Stimulated activated CD4-positive, alpha-beta T cell treated with anti-CD3 and anti-CD28 coated beads, Interleukin-15, amount 100 ng/mL, for 48 hours (primary cell): ENCODE data around the gene USPL1.
"Not testable (repeated sequence)": the region's sequence is repeated elsewhere in the genome, so short reads cannot be mapped to it uniquely, and the experiment has no call there.

Experiments
- DNase-seq, 2 donors: peaks; one replicate each; pipeline ENCODE4 v3.0.0-alpha.2; 2020; ENCODE audit warnings: low read depth in 2 of 2

USPL1 gene

GRCh38 chr13:30615866-30616541 lies 1.7 kb upstream of the USPL1 start:
- no peak for DNase-seq

GRCh38 chr13:30616927-30617314 lies 799 bp upstream of the USPL1 start:
- peak in 1 of 2 donors; percentile 17 for DNase-seq

GRCh38 chr13:30618186-30618929 lies 638 bp downstream of the USPL1 start:
- no peak for DNase-seq

- no peak for DNase-seq
Observed at GRCh38 chr13:30618930-30619279, 1.2 kb downstream of the USPL1 start.

- DNase-seq = no peak
Observed at GRCh38 chr13:30619731-30620130, 2.0 kb downstream of the USPL1 start.

- no peak for DNase-seq
Observed at GRCh38 chr13:30620941-30621340, 3.2 kb downstream of the USPL1 start.

GRCh38 chr13:30622551-30622950 lies 4.8 kb downstream of the USPL1 start:
- no peak for DNase-seq

- DNase-seq = no peak
Observed at GRCh38 chr13:30623392-30623791, 5.7 kb downstream of the USPL1 start.

- no peak for DNase-seq
Observed at GRCh38 chr13:30624630-30625029, 6.9 kb downstream of the USPL1 start.

- no peak for DNase-seq
Observed at GRCh38 chr13:30629527-30629926, 11.8 kb downstream of the USPL1 start.

GRCh38 chr13:30633861-30634260 lies 16.1 kb downstream of the USPL1 start:
- DNase-seq = no peak

- no peak for DNase-seq
Observed at GRCh38 chr13:30634838-30635237, 17.1 kb downstream of the USPL1 start.

GRCh38 chr13:30638301-30638700 lies 20.6 kb downstream of the USPL1 start:
- no peak for DNase-seq

GRCh38 chr13:30639671-30640070 lies 22.0 kb downstream of the USPL1 start:
- DNase-seq = no peak

- DNase-seq = not testable (repeated sequence)
Observed at GRCh38 chr13:30641173-30641572, 23.5 kb downstream of the USPL1 start.

- no peak for DNase-seq
Observed at GRCh38 chr13:30645629-30646028, 27.9 kb downstream of the USPL1 start.

- DNase-seq = no peak
Observed at GRCh38 chr13:30647420-30647819, 29.7 kb downstream of the USPL1 start.

- DNase-seq = no peak
Observed at GRCh38 chr13:30647824-30648521, 30.3 kb downstream of the USPL1 start.

- no peak for DNase-seq
Observed at GRCh38 chr13:30648522-30649012, 30.8 kb downstream of the USPL1 start.

- DNase-seq = not testable (repeated sequence)
Observed at GRCh38 chr13:30651648-30652047, 33.9 kb downstream of the USPL1 start.

- DNase-seq = no peak
Observed at GRCh38 chr13:30652746-30653386, 35.1 kb downstream of the USPL1 start.

GRCh38 chr13:30654430-30654829 lies 36.7 kb downstream of the USPL1 start:
- DNase-seq = no peak
